CD4-positive, alpha-beta T cell treated with Interleukin-21 for 1 hour (primary cell): ENCODE results near the gene STK17A.
"Not testable (repeated sequence)": the region's sequence is repeated elsewhere in the genome, so short reads cannot be mapped to it uniquely, and the experiment has no call there.

Experiments used
- DNase-seq: peaks from one replicate; pipeline ENCODE4 v3.0.0-alpha.2; 2020

The STK17A gene

GRCh38 chr7:43602256-43602655 is 19.3 kb downstream of the STK17A start:
- DNase-seq = no peak

GRCh38 chr7:43604251-43604650 is 21.3 kb downstream of the STK17A start:
- DNase-seq = no peak

GRCh38 chr7:43609097-43609496 is 26.2 kb downstream of the STK17A start:
- DNase-seq = no peak

- DNase-seq = no peak
These were observed 29.2 kb downstream of the STK17A start for GRCh38 chr7:43612128-43612527.

- no peak for DNase-seq
These were observed 30.0 kb downstream of the STK17A start for GRCh38 chr7:43612599-43613589.

- no peak for DNase-seq
These were observed 32.7 kb downstream of the STK17A start for GRCh38 chr7:43615558-43616145.

- DNase-seq = no peak
These were observed 34.1 kb downstream of the STK17A start for GRCh38 chr7:43616977-43617376.

GRCh38 chr7:43618073-43618472 is 35.2 kb downstream of the STK17A start:
- no peak for DNase-seq

GRCh38 chr7:43619213-43620012 is 36.5 kb downstream of the STK17A start:
- no peak for DNase-seq

- DNase-seq = no peak
These were observed 39.0 kb downstream of the STK17A start for GRCh38 chr7:43621729-43622448.

- no peak for DNase-seq
These were observed 41.2 kb downstream of the STK17A start for GRCh38 chr7:43624156-43624555.

GRCh38 chr7:43625453-43625852 is 42.5 kb downstream of the STK17A start:
- peak; percentile 86 for DNase-seq

GRCh38 chr7:43625980-43626379 is 43.1 kb downstream of the STK17A start:
- no peak for DNase-seq

- no peak for DNase-seq
These were observed 43.8 kb downstream of the STK17A start for GRCh38 chr7:43626695-43627094.

- not testable (repeated sequence) for DNase-seq
These were observed 44.9 kb downstream of the STK17A start for GRCh38 chr7:43627798-43628197.

- DNase-seq = no peak
These were observed 45.5 kb downstream of the STK17A start for GRCh38 chr7:43628431-43628830.

GRCh38 chr7:43629857-43630256 is 46.9 kb downstream of the STK17A start:
- no peak for DNase-seq

GRCh38 chr7:43630482-43630881 is 47.6 kb downstream of the STK17A start:
- no peak for DNase-seq

GRCh38 chr7:43631559-43631958 is 48.7 kb downstream of the STK17A start:
- no peak for DNase-seq

- no peak for DNase-seq
These were observed 49.8 kb downstream of the STK17A start for GRCh38 chr7:43632746-43633145.

GRCh38 chr7:43634384-43634783 is 51.5 kb downstream of the STK17A start:
- no peak for DNase-seq

- DNase-seq = no peak
These were observed 53.2 kb downstream of the STK17A start for GRCh38 chr7:43636093-43636492.
